CD4-positive, alpha-beta T cell treated with Interferon gamma for 1 hour (primary cell): ENCODE results near the gene KLHL6.
"Not testable (repeated sequence)": the region's sequence is repeated elsewhere in the genome, so short reads cannot be mapped to it uniquely, and the experiment has no call there.

Source experiments
- DNase-seq: peaks from one replicate; pipeline ENCODE4 v3.0.0-alpha.2; 2020

Gene KLHL6

DNA sequence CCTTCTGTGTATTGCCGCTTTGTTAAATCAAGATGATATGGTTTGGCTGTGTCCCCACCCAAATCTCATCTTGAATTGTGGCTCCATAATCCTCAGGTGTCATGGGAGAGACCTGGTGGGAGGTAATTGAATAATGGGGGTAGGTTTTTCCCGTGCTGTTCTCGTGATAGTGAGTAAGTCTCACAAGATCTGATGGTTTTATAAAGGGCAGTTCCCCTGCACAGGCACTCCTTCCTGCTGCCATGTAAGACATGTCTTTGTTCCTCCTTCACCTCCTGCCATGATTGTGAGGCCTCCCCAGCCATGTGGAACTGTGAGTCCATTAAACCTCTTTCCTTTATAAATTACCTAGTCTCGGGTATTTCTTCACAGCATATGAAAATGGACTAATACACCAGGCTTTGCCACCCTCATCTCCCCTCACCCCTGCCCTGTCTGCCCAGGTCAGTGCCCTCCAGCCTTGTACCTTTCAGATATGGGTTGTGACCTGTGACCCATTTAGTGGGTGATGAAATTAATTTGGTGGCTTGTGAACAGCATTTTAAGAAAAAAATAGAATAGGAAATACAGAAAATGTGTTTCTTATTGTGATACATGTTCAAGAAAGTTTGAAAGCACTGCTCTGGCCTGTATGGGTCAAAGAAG lies 71.0 kb downstream of the KLHL6 start:
- no peak for DNase-seq

DNA sequence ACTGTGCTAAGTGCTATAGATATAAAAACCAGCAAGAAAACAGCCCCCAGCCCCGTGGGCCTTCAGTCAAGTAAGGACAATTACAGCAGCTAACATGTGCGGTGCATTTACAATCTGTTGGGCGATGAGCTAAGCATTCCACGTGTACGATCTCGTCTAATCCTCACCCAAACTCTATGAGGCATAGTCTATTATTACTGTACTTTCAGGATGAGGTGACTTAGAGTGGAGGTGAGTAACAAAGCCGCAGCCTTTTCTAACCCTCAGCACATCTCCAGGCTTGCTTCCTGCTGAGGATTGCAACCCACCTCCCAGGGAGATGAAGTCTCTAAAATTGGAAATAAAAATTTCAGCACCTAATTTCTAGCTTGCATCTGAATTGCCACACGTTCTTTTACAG lies 73.9 kb downstream of the KLHL6 start:
- DNase-seq = no peak

- DNase-seq = no peak
Measured at GRCh38 chr3:183478501-183478900, 77.0 kb downstream of the KLHL6 start.

DNA sequence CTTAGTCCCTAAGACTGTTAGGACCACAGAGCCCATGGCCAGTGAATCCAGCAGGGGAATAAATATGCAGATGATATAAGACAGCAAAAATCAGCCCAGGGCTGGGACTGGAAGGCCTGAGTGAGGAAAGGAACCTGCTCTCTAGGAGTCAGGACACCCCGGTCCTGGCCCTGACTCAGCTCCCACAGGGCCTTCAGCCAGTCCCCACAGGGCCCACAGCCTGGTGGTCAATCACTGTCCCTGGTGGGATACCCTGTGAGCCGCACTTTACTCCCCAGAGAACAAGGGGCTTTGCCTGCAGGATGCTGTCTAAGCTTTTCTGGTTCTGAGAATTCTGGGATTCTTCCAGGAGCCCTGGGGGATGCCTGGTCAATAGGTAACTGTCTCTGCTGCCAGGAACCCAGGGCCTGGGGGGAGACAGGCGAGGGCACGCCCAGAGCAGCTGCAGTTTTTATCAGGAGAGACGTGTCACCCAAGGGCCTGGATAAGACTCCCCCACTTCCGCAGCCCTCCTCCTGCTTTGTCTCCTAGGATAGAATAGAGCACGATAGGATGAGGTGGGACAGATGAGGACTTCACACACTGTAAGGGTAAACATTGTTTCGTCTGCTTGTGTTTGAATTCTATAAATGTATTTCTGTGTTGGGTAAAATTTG lies 77.6 kb downstream of the KLHL6 start:
- DNase-seq = no peak

GRCh38 chr3:183475764-183476162 lies 79.7 kb downstream of the KLHL6 start:
- not testable (repeated sequence) for DNase-seq

DNA sequence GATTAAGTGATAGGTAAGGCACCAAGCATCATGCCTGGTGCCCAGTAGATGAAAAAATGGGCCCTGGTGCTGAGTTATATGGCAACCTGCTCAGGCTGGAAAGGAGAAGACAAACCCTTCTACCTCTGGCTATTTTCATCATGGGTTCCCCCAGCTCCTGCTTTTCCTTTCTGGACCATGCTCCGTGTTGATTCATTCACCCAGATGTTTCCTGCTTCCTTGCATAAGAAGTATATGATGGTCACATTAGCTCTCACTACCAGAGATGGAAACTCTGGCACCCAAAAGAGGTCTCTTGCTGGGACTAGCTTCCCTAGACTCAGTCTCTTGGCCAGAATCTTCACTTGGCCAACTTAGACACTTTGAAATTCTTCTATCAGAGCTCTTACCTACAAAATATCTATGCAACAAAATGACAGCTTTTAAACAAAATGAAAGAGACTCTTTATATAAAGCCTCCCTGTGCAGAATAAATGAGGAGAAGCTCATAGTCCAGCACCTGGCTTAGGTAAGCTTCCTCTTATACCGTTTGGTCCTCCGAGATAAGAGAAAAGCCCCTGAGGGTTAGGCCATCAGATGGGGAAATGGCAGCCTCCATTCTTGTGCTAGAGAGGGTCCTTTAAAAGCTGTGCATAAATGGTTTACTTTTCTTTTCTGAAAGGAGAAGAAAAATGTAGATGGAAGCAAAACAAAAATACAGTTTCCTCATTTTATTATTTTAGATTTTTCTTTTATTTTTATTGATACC lies 80.3 kb downstream of the KLHL6 start:
- no peak for DNase-seq

GRCh38 chr3:183473969-183474368 lies 81.5 kb downstream of the KLHL6 start:
- no peak for DNase-seq

- no peak for DNase-seq
Measured at GRCh38 chr3:183472155-183472554, 83.4 kb downstream of the KLHL6 start.

GRCh38 chr3:183468424-183468823 lies 87.1 kb downstream of the KLHL6 start:
- no peak for DNase-seq

- no peak for DNase-seq
Measured at GRCh38 chr3:183466575-183466974, 88.9 kb downstream of the KLHL6 start.

- not testable (repeated sequence) for DNase-seq
Measured at GRCh38 chr3:183465710-183466109, 89.8 kb downstream of the KLHL6 start.

- DNase-seq = no peak
Measured at GRCh38 chr3:183464480-183464879, 91.0 kb downstream of the KLHL6 start.

DNA sequence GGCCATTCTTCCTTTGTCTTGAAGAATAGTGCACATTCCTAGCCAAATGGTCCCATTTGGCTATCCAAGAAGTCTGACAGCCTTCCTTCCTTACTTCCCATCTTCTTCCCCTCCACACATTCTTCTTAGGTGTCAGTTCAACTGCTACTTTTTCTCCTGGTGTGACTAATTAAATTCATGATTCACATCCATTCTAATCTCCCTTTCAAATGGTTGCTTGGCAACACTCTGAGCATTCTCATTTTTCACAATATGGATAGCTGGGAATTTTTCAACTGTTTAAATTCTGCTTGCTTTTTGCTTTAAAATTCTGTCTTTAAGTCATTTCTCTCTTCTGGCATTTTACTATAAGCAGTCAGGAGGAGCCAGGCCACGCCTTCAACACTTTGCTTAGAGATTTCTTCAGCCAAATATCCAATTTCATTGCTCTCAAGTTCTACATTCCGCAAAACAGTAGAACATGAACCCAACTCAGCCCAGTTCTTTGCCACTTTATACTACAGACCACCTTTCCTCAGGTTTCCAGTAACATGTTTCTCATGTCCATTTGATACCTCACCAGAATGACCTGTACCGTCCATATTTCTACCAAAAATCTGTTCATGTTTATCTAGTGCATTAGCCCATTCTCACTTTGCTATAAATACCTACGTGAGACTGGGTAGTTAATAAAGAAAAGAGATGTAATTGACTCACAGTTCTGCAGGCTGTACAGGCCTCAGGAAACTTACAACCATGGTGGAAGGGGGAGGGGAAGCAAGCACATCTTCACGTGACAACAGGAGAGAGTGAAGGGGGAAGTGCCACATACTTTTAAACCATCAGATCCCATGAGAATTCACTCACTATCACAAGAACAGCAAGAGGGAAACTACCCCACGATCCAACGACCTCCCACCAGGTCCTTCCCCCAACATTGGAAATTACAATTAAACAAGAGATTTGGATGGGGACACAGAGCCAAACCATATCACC lies 95.1 kb downstream of the KLHL6 start:
- no peak for DNase-seq

GRCh38 chr3:183455089-183455488 lies 100.4 kb downstream of the KLHL6 start:
- no peak for DNase-seq

DNA sequence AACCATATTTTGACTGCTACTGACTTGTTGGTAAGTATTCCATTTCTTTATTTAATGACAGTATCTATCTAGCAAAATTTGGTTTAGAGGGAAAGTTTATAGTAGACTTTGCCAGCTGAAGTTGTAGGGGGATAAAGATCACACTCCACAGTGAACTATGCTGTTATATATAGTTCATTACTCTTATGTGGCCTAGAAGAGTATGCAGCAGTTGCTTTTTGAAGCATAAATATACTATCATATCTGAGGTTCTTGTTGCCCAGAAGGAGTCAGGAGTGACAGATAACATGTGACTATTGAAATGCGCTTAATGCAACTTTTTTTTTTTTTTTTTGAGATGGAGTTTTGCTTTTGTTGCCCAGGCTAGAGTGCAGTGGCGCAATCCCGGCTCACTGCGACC lies 101.4 kb downstream of the KLHL6 start:
- DNase-seq = no peak

GRCh38 chr3:183449791-183450190 lies 105.7 kb downstream of the KLHL6 start:
- no peak for DNase-seq

GRCh38 chr3:183449391-183449790 lies 106.1 kb downstream of the KLHL6 start:
- DNase-seq = no peak

DNA sequence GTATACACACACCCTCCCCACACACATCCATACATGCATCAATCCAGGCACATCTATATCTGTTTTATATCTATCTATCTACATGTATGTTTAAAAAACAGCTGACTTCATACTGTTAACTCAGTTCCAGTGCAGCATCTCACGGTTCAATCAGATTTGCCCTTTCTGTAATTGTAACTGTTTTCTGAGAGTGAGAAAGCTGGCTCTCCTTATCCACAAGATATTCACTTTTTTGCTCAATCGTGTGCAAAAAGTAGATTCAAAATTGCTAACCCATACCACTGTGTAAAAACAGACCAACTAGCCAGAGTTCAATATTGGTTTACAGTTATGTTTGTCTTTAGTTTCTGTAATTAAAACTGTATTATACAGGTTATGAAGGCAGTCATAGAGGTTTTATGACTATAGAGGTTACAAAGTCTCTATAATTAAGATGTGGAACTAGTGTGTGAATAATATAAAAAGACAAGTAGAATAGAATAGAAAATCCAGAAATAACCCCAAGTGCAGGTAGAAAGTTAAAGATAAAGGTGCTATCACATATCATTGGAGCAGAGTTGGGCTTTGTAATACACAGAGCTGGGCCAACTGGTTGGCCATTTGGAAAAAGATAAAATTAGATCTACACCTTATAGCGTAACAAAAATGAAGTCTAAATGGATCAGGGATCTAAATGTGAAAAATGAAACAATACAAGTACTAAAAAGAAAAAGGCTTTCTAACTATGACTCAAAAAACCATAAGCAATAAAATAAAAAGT lies 107.0 kb downstream of the KLHL6 start:
- DNase-seq = no peak

DNA sequence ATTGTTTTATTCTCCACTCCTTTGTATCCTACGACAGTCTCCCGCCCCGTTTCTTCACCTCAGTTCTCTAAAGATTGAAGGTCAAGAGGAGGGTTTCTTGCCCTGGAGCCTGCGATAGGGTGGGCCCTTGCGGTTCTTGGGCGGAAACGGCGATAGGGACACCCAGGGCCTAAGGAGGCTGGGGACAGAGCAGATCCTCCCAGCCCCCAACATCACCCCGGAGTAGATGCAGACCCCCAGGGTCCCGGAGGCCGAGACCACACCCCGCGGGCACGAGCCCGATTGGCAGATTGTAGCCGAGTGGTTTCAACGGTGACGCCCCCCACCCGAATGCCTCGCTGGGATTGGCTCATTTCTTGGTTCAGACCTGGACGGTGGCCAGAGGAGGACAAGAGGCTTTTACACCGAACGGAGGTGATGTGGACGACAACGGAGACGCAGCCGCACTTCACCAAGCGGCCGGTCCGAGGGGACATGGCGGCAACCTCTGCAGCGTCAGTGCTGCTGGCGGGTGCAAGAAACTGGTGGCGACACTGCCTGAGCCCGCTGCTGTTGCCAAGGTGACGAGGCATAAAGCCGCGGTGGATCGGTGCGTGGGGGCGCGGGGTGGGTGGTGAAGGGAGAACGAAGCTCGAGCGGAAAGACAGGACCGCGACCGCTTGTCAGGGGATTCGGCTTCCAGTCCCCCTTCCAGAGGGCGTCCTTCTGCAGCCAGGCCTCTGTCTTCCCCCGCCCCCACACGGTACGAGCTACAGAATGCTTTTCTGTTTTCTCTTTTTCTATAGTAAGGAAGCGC lies 108.1 kb downstream of the KLHL6 start:
- peak; percentile 68 for DNase-seq

DNA sequence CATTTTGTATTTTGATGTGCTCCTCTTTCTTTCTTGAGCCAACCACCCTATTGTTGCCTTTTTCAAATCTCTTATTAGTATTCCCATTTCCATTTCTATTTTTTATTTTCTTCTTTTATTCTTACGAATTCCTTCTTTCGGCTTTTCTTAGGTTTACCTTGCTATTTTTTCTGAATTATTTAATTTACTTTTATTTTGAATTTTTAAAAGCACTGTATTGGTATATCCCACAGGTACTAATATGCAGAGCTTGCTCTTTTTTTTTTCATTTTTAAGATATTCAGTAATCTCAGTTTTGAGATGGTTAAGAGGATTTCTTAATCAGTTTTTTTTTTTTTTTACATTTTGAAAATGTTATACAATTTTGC lies 108.7 kb downstream of the KLHL6 start:
- DNase-seq = no peak

DNA sequence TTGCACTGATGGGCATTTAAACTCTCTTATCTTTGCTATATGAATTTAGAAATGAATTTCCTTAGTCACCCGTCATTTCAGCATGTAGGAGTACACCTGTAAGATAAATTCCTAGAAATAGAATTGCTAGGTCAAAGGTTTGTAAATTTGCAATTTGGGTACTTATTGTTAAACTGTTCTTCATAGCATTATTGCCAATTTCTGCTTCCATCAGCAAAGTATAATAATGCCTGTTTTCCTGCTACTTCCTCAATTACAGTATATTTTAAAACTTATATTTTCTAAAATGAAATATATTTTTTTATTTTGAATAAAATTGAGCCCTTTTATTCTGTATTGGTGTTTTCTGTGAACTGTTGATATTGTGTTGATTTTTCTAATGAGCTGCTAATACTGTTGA lies 110.8 kb downstream of the KLHL6 start:
- DNase-seq = no peak
